Transverse colon (tissue), 4 donors: ENCODE measurements around the gene TM9SF3. TPM values are rescaled to one million over a fixed set of nuclear protein-coding genes. Genes with fewer than 3 reads are reported as not detected.
"Not testable (repeated sequence)": the region's sequence is repeated elsewhere in the genome, so short reads cannot be mapped to it uniquely, and the experiment has no call there.

Experiments used
- DNase-seq: peaks from one replicate; pipeline ENCODE4 v3.0.0-alpha.2; 2019
- H3K27ac ChIP-seq, 4 donors: fragments of 200-600 bp; sonication (generic); 2 replicates each; pipeline ENCODE4 v1.5.1; 2016 to 2018; ENCODE audit warnings: inconsistent platforms in 4 of 4
- H3K27me3 ChIP-seq: fragments of 200-600 bp; sonication (generic); 2 replicates; pipeline ENCODE4 v1.5.1; 2017; ENCODE audit warnings: inconsistent platforms
- H3K36me3 ChIP-seq, 4 donors: fragments of 200-600 bp; sonication (generic); 2 replicates each; pipeline ENCODE4 v1.5.1; 2017 to 2019; ENCODE audit warnings: inconsistent platforms in 4 of 4
- H3K4me1 ChIP-seq, 4 donors: fragments of 200-600 bp; sonication (generic); 2 replicates each; pipeline ENCODE4 v1.5.1; 2017 to 2020; ENCODE audit warnings: inconsistent platforms in 4 of 4
- H3K4me3 ChIP-seq, 4 donors: fragments of 200-600 bp; sonication (generic); 1 replicate in 1 of 4; 2 replicates in 3 of 4; pipeline versions ENCODE4 v1.5.1 to v1.6.1; 2017 to 2019; ENCODE audit warnings: inconsistent platforms in 4 of 4
- H3K9me3 ChIP-seq, 2 donors: fragments of 200-600 bp; sonication (generic); 2 replicates each; pipeline ENCODE4 v1.5.1; 2017 to 2019; ENCODE audit warnings: inconsistent platforms in 2 of 2
- EP300 ChIP-seq: sonication (generic); formaldehyde crosslinking; IDR thresholded peaks from one replicate; pipeline ENCODE4 v1.6.1; 2017; ENCODE audit warnings: antibody characterized with exemption, low read depth
- POLR2A ChIP-seq: fragments of 450-650 bp; IDR thresholded peaks from one replicate; pipeline ENCODE4 v1.6.1; 2016; ENCODE audit warnings: antibody characterized with exemption, mild to moderate bottlenecking, moderate library complexity
- POLR2AphosphoS5 ChIP-seq, 3 donors: sonication (generic); formaldehyde crosslinking; IDR thresholded peaks; one replicate each; pipeline ENCODE4 v1.6.1; 2016; ENCODE audit warnings: antibody characterized with exemption in 3 of 3
- WGBS, 2 donors: methylation state at CpG; one replicate each; pipeline ENCODE4 v1.1.5; 2018; ENCODE audit warnings: low coverage in 1 of 2; 5-methylcytosine and 5-hydroxymethylcytosine counted together
- in situ Hi-C, 4 donors: fragments of 200-750 bp; cut with MboI; loops; one replicate each; pipeline versions ENCODE4 v1.15.0 to v1.15.1; 2017; ENCODE audit warnings: low sequenced_read_pairs in 3 of 4, low pct_ligation_motif_present in 1 of 4, low pct_unique_long_range_greater_than_20kb in 1 of 4
- intact Hi-C: fragments of 100-400 bp; cut with DNase I; formaldehyde crosslinking; loops from one replicate; pipeline ENCODE4 v1.15.1; 2023; ENCODE audit warnings: low total_unique reads
- total RNA-seq, 4 donors: library from RNA; depleted of rRNA; stranded (reverse); fragments of >200 nt; gene quantifications; one replicate each; pipeline ENCODE4 v1.1.0, GENCODE V29; 2016
- TF ChIP-seq, protein P1 (sequence below), 5 experiments: fragments of 200-600 bp in 3 of 5; fragments of 450-650 bp in 2 of 5; sonication (generic) in 3 of 5; IDR thresholded peaks; 1 replicate in 2 of 5; 2 replicates in 3 of 5; pipeline ENCODE4 v1.5.1; 2016 to 2017; ENCODE audit warnings: antibody characterized with exemption in 5 of 5, inconsistent platforms in 3 of 5, mild to moderate bottlenecking in 2 of 5, moderate library complexity in 1 of 5

TM9SF3 gene
- total RNA-seq, 4 donors from 2014 or later, result 34.4 to 133 (median 77.3) TPM

DNA sequence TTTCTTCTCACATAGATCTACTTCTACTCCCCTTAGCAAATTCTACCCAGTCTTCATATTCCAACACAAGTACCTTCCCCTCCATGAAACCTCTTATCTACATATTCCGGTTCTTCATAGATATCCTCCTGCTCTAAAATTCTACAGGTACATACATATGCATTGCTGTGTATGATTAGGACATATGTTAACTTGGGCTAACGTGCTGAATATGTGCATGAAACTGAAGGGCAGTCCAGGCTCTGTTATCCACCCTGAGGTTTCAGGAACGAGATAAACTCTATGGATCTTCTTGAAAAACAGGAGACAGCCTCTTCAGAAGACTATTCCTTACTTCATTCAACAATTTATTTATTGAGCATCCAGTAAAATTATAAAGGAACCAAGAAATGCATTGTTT is 31.5 kb downstream of the TM9SF3 start:
- DNase-seq, result no peak

GRCh38 chr10:96548589-96548988 is 38.2 kb downstream of the TM9SF3 start:
- TF ChIP-seq POLR2AphosphoS5 (IDR thresholded peaks at IDR 0.05), result no peak
- TF ChIP-seq POLR2A, result no peak
- no peak for TF ChIP-seq EP300
- TF ChIP-seq, protein P1, sequence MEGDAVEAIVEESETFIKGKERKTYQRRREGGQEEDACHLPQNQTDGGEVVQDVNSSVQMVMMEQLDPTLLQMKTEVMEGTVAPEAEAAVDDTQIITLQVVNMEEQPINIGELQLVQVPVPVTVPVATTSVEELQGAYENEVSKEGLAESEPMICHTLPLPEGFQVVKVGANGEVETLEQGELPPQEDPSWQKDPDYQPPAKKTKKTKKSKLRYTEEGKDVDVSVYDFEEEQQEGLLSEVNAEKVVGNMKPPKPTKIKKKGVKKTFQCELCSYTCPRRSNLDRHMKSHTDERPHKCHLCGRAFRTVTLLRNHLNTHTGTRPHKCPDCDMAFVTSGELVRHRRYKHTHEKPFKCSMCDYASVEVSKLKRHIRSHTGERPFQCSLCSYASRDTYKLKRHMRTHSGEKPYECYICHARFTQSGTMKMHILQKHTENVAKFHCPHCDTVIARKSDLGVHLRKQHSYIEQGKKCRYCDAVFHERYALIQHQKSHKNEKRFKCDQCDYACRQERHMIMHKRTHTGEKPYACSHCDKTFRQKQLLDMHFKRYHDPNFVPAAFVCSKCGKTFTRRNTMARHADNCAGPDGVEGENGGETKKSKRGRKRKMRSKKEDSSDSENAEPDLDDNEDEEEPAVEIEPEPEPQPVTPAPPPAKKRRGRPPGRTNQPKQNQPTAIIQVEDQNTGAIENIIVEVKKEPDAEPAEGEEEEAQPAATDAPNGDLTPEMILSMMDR (IDR thresholded peaks at IDR 0.05), result no peak
- H3K4me3 ChIP-seq, result no peak overlapping the region
- 77 to 86% methylated on average over 5 of the region's 5 CpGs for WGBS, 2 donors
- H3K27ac ChIP-seq, result no peak overlapping the region
- H3K36me3 ChIP-seq, result peaks cover 0 to 67% (median 18%) of the 10 kb centered on the region in 4 donors
- no peaks in the 10 kb centered on the region for H3K27me3 ChIP-seq
- no peaks in the 10 kb centered on the region for H3K9me3 ChIP-seq
- intact Hi-C loops (no loop called here), in situ Hi-C loops (no loop called here)
- no peaks in the 10 kb centered on the region for H3K4me1 ChIP-seq
- DNase-seq, result no peak

More for the DNA sequence above, 31.5 kb downstream of the TM9SF3 start:
- intact Hi-C loops (no loop called here), in situ Hi-C loops (no loop called here)
- 93 to 95% methylated on average over 3 of the region's 3 CpGs for WGBS, 2 donors
- H3K27ac ChIP-seq, result no peak overlapping the region
- no peaks in the 10 kb centered on the region for H3K4me1 ChIP-seq
- TF ChIP-seq EP300 (no peak), POLR2A (no peak)
- TF ChIP-seq, protein P1 (IDR thresholded peaks at IDR 0.05), result no peak
- H3K36me3 ChIP-seq, result peaks cover 0 to 57% (median 14%) of the 10 kb centered on the region in 4 donors
- H3K4me3 ChIP-seq, result no peak overlapping the region
- H3K9me3 ChIP-seq, result no peaks in the 10 kb centered on the region
- H3K27me3 ChIP-seq, result no peaks in the 10 kb centered on the region

- H3K4me3 ChIP-seq, intact Hi-C loops, H3K27me3 ChIP-seq, H3K27ac ChIP-seq, H3K4me1 ChIP-seq, DNase-seq, in situ Hi-C loops, H3K9me3 ChIP-seq: not testable (repeated sequence)
- H3K36me3 ChIP-seq, result peaks cover 0 to 62% (median 20%) of the 10 kb centered on the region in 4 donors
- WGBS, 2 donors, result 91 to 98% methylated on average over 9 to 10 of the region's 10 CpGs
Observed at GRCh38 chr10:96545558-96545957, 41.3 kb downstream of the TM9SF3 start.

- no peak overlapping the region for H3K27ac ChIP-seq
- H3K36me3 ChIP-seq, result peaks cover 0 to 47% (median 16%) of the 10 kb centered on the region in 4 donors
- TF ChIP-seq POLR2AphosphoS5 (IDR thresholded peaks at IDR 0.05) (no peak), EP300 (no peak), POLR2A (no peak)
- TF ChIP-seq, protein P1 (IDR thresholded peaks at IDR 0.05), result no peak
- no peak overlapping the region for H3K4me3 ChIP-seq
- H3K9me3 ChIP-seq, result no peaks in the 10 kb centered on the region
- H3K4me1 ChIP-seq, result no peaks in the 10 kb centered on the region
- in situ Hi-C loops (no loop called here), intact Hi-C loops (no loop called here)
- 79 to 95% methylated on average over 2 of the region's 2 CpGs for WGBS, 2 donors
- DNase-seq, result no peak
- no peaks in the 10 kb centered on the region for H3K27me3 ChIP-seq
Observed at GRCh38 chr10:96541921-96542320, 44.9 kb downstream of the TM9SF3 start.

DNA sequence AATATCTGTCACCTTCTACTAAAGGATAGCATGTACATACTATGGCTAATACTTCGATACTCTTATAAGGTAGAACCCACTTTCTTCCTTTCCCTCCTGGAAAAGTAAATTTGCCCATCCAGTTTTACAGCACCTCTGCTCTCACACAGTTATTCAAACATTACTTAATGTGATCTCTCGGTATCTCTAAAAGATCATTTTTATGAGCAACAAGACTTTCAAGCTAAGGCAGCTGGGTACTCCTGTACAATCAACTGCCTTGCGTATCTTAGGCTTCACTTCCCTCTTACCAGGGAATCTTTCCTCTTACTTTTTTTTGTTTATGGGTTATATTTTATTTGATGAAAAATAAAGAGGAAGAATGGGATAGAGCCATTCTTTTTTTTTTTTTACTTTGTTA is 46.6 kb downstream of the TM9SF3 start:
- WGBS, 2 donors, result 55 to 72% methylated on average over 3 of the region's 3 CpGs
- Histone ChIP-seq H3K36me3 (peaks cover 0 to 41% (median 14%) of the 10 kb centered on the region in 4 donors), H3K9me3 (no peaks in the 10 kb centered on the region), H3K4me1 (no peaks in the 10 kb centered on the region), H3K4me3 (no peak overlapping the region), H3K27ac (no peak overlapping the region), H3K27me3 (no peaks in the 10 kb centered on the region)
- intact Hi-C loops, result no loop called here
- DNase-seq, result no peak
- TF ChIP-seq, protein P1 (IDR thresholded peaks at IDR 0.05), result no peak
- TF ChIP-seq POLR2A, result no peak
- TF ChIP-seq EP300, result no peak
- TF ChIP-seq POLR2AphosphoS5 (IDR thresholded peaks at IDR 0.05), result no peak
- in situ Hi-C loops, result no loop called here
